Measurements from ENCODE around the gene NRAS. TPM values are rescaled to one million over a fixed set of nuclear protein-coding genes. Genes with fewer than 3 reads are reported as not detected.

Gene NRAS
- total and polyA plus RNA-seq, 9 of the 15 experiments (the other 6 are each of a cell fraction or from before 2014, with no cell fraction given): 40.7 to 94.5 (median 75.4) TPM

GRCh38 chr1:114685851-114686250 is 30.7 kb downstream of the NRAS start:
- no TSS peak for BruUV-seq (replicated peaks)
- Histone ChIP-seq H3K4me2 (ENCODE audit: insufficient read depth, low read length) (no peak overlapping the region), H3K4me3 (no peak overlapping the region), H3K9me1 (ENCODE audit: control insufficient read depth, insufficient read depth, low read length) (no peaks in the 10 kb centered on the region), H3K9ac (ENCODE audit: insufficient read depth in 1 of 2, low read depth in 2 of 2, low read length in 2 of 2) (no peak overlapping the region), H3K79me2 (ENCODE audit: control insufficient read depth, insufficient read depth, low read length) (no peaks in the 10 kb centered on the region), H2AFZ (ENCODE audit: low read depth, low read length) (no peak overlapping the region), H3K9me3 (replicated peaks; ENCODE audit: control insufficient read depth, insufficient read depth, low read depth, low read length) (no peaks in the 10 kb centered on the region), H3K4me1 (replicated peaks in 1 of 2; ENCODE audit: control insufficient read depth in 2 of 2, insufficient read depth in 2 of 2, low read length in 2 of 2) (no peaks in the 10 kb centered on the region), H3K27ac (ENCODE audit: extremely low read depth, low read depth, low read length) (no peak overlapping the region), H3K36me3 (ENCODE audit: control insufficient read depth, insufficient read depth, low read length) (no peaks in the 10 kb centered on the region), H4K20me1 (replicated peaks; ENCODE audit: control insufficient read depth, insufficient read depth, low read length) (no peaks in the 10 kb centered on the region), H3K27me3 (ENCODE audit: control insufficient read depth in 2 of 2, insufficient read depth in 2 of 2, low read length in 2 of 2) (peaks cover 10 to 17% of the 10 kb centered on the region in 2 experiments)
- ChIA-PET CTCF (ENCODE audit: low intra/inter-chr PET ratio) (no interaction called here), POLR2A (no interaction called here)
- FAIRE-seq: no peak
- intact Hi-C loops (cut with micrococcal nuclease) (no loop called here), in situ Hi-C loops (cut with MboI) (no loop called here)
- ATAC-seq: no peak
- no peak for DNase-seq (ENCODE audit: extremely low read depth in 1 of 4, low spot score in 3 of 4)
- no peak for TF ChIP-seq HMG20B (CRISPR knock-in tag; IDR thresholded peaks at IDR 0.05)
- TF ChIP-seq, protein P1, sequence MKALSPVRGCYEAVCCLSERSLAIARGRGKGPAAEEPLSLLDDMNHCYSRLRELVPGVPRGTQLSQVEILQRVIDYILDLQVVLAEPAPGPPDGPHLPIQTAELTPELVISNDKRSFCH (CRISPR knock-in tag; IDR thresholded peaks at IDR 0.05): no peak
- TF ChIP-seq, protein P1 (tag; IDR thresholded peaks at IDR 0.05): no peak
- TF ChIP-seq EWSR1 (IDR thresholded peaks at IDR 0.05; ENCODE audit: borderline replicate concordance, low read depth, partially characterized antibody): no peak
- TF ChIP-seq CREBBP (IDR thresholded peaks at IDR 0.05; ENCODE audit: low read depth, low read length): no peak
- TF ChIP-seq, protein P2, sequence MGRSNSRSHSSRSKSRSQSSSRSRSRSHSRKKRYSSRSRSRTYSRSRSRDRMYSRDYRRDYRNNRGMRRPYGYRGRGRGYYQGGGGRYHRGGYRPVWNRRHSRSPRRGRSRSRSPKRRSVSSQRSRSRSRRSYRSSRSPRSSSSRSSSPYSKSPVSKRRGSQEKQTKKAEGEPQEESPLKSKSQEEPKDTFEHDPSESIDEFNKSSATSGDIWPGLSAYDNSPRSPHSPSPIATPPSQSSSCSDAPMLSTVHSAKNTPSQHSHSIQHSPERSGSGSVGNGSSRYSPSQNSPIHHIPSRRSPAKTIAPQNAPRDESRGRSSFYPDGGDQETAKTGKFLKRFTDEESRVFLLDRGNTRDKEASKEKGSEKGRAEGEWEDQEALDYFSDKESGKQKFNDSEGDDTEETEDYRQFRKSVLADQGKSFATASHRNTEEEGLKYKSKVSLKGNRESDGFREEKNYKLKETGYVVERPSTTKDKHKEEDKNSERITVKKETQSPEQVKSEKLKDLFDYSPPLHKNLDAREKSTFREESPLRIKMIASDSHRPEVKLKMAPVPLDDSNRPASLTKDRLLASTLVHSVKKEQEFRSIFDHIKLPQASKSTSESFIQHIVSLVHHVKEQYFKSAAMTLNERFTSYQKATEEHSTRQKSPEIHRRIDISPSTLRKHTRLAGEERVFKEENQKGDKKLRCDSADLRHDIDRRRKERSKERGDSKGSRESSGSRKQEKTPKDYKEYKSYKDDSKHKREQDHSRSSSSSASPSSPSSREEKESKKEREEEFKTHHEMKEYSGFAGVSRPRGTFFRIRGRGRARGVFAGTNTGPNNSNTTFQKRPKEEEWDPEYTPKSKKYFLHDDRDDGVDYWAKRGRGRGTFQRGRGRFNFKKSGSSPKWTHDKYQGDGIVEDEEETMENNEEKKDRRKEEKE (IDR thresholded peaks at IDR 0.05; ENCODE audit: borderline replicate concordance in 1 of 2, control insufficient read depth in 1 of 2, low read depth in 2 of 2, low read length in 1 of 2): no peak
- TF ChIP-seq ZNF695 (CRISPR knock-in tag; IDR thresholded peaks at IDR 0.05): no peak
- TF ChIP-seq SREBF2 (CRISPR knock-in tag; IDR thresholded peaks at IDR 0.05): no peak
- no peak for TF ChIP-seq ZBTB49 (CRISPR knock-in tag; IDR thresholded peaks at IDR 0.05; ENCODE audit: borderline replicate concordance)
- WGBS (ENCODE audit: insufficient coverage, low coverage, missing lambda C conversion rate): 4% methylated on average over 5 of the region's 5 CpGs
